Body of pancreas (tissue), 4 donors: ENCODE data around the gene CSTPP1. TPM values are rescaled to one million over a fixed set of nuclear protein-coding genes. Genes with fewer than 3 reads are reported as not detected.

Experiments
- ATAC-seq: fragments of 150-250 bp; one replicate; pipeline ENCODE4 v1.9.1; 2016
- DNase-seq, 4 donors: peaks; one replicate each; pipeline ENCODE4 v3.0.0-alpha.2; 2019
- H3K27ac ChIP-seq, 4 donors: fragments of 200-600 bp; sonication (generic); 1 replicate in 3 of 4; 2 replicates in 1 of 4; pipeline versions ENCODE4 v1.5.1 to v1.6.1; 2016 to 2019; ENCODE audit warnings: mild to moderate bottlenecking in 1 of 4, mixed read lengths in 1 of 4, moderate library complexity in 1 of 4
- H3K27me3 ChIP-seq, 2 donors: fragments of 200-600 bp; sonication (generic); one replicate each; pipeline ENCODE4 v1.6.0; 2016; ENCODE audit warnings: mild to moderate bottlenecking in 1 of 2
- H3K36me3 ChIP-seq, 2 donors: fragments of 200-600 bp; sonication (generic); replicated peaks in 1 of 2; 2 replicates each; pipeline ENCODE4 v1.5.1; 2016; ENCODE audit warnings: low read depth in 2 of 2; ENCODE audit not compliant: insufficient read depth in 1 of 2
- H3K4me1 ChIP-seq: fragments of 200-600 bp; sonication (generic); one replicate; pipeline ENCODE4 v1.6.0; 2016
- H3K4me3 ChIP-seq, 2 donors: fragments of 200-600 bp; sonication (generic); 1 replicate in 1 of 2; 2 replicates in 1 of 2; pipeline ENCODE4 v1.5.1; 2016 to 2019
- H3K9me3 ChIP-seq, 3 donors: fragments of 200-600 bp; sonication (generic); 1 replicate in 2 of 3; 2 replicates in 1 of 3; pipeline ENCODE4 v1.5.1; 2016
- POLR2A ChIP-seq, 3 donors: fragments of 450-650 bp; IDR thresholded peaks; one replicate each; pipeline ENCODE4 v1.6.1; 2016; ENCODE audit warnings: antibody characterized with exemption in 3 of 3, mild to moderate bottlenecking in 2 of 3
- WGBS, 2 donors: methylation state at CpG; one replicate each; pipeline ENCODE4 v1.1.5; 2017; 5-methylcytosine and 5-hydroxymethylcytosine counted together
- intact Hi-C: fragments of 100-400 bp; cut with DNase I; formaldehyde crosslinking; loops from one replicate; pipeline ENCODE4 v1.15.1; 2023
- total RNA-seq, 2 donors: library from RNA; depleted of rRNA; stranded (reverse); fragments of >200 nt; gene quantifications; one replicate each; pipeline ENCODE4 v1.1.0, GENCODE V29; 2016
- TF ChIP-seq, protein P1 (sequence below), 7 experiments: fragments of 450-650 bp in 4 of 7; fragments of 200-600 bp in 3 of 7; sonication (generic) in 3 of 7; IDR thresholded peaks; one replicate each; pipeline ENCODE4 v1.5.1; 2016 to 2019; ENCODE audit warnings: antibody characterized with exemption in 7 of 7

Gene CSTPP1
- total RNA-seq, 2 donors from 2014 or later, result 11.2 to 13.2 TPM

DNA sequence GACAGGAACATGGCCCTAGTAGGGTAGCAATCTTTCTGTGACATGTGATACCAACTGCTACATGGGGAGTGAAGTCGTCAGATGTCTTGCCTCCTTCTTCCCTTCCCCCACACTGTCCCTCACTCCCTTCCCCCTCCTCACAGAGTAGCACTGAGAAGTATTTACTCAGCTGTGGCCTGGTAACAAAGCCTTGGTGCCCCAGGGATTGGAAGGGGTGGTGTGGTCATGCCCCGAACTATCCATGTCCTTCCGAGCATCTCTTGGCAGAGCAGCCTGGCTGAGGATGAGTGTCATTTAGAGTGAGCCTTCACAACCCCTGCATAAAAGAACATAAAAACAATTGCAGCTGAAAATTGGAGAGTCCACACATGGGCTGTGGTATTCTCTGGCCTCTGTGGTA is 194.0 kb downstream of the CSTPP1 start:
- DNase-seq (peak; percentile 33 to 73 (median 48)), ATAC-seq (peak; percentile 62)
- Histone ChIP-seq H3K4me3 (no peak overlapping the region), H3K36me3 (no peaks in the 10 kb centered on the region), H3K9me3 (no peaks in the 10 kb centered on the region), H3K4me1 (peaks cover 75% of the 10 kb centered on the region), H3K27ac (peak overlapping the region in 3 of 4 donors; percentile 13 to 70 (median 49)), H3K27me3 (no peaks in the 10 kb centered on the region)
- 13 to 44% methylated on average over 3 of the region's 3 CpGs for WGBS, 2 donors
- intact Hi-C loops, result no loop called here
- TF ChIP-seq, protein P1, sequence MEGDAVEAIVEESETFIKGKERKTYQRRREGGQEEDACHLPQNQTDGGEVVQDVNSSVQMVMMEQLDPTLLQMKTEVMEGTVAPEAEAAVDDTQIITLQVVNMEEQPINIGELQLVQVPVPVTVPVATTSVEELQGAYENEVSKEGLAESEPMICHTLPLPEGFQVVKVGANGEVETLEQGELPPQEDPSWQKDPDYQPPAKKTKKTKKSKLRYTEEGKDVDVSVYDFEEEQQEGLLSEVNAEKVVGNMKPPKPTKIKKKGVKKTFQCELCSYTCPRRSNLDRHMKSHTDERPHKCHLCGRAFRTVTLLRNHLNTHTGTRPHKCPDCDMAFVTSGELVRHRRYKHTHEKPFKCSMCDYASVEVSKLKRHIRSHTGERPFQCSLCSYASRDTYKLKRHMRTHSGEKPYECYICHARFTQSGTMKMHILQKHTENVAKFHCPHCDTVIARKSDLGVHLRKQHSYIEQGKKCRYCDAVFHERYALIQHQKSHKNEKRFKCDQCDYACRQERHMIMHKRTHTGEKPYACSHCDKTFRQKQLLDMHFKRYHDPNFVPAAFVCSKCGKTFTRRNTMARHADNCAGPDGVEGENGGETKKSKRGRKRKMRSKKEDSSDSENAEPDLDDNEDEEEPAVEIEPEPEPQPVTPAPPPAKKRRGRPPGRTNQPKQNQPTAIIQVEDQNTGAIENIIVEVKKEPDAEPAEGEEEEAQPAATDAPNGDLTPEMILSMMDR (IDR thresholded peaks at IDR 0.05), result no peak
- TF ChIP-seq POLR2A (IDR thresholded peaks at IDR 0.05), result no peak

DNA sequence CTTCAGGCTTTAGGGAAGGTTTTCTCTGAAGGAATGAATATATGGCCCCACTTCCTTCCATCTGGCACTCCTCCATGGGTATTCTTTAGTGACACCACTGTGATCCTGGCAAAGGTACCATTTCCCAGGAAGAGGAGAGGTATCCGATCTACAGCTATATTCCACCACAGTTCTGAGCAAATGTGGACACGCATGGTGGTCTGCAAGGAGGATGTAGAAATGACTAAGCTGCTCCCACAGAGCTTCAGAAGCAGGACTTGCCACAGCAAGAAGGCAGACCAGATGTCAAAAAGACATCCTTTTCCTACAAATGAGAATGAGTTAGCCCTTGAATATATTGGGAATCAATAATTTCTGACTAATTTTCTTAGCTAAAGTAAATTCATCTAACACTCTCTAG is 194.6 kb downstream of the CSTPP1 start:
- Histone ChIP-seq H3K36me3 (no peaks in the 10 kb centered on the region), H3K4me1 (peaks cover 74% of the 10 kb centered on the region), H3K9me3 (no peaks in the 10 kb centered on the region), H3K27ac (peak overlapping the region; percentile 13 to 70 (median 41)), H3K27me3 (no peaks in the 10 kb centered on the region), H3K4me3 (no peak overlapping the region)
- intact Hi-C loops, result no loop called here
- TF ChIP-seq, protein P1 (IDR thresholded peaks at IDR 0.05), result no peak
- no peak for TF ChIP-seq POLR2A (IDR thresholded peaks at IDR 0.05)
- WGBS, 2 donors, result 93 to 100% methylated on average over 2 of the region's 2 CpGs
- DNase-seq (no peak), ATAC-seq (no peak)

DNA sequence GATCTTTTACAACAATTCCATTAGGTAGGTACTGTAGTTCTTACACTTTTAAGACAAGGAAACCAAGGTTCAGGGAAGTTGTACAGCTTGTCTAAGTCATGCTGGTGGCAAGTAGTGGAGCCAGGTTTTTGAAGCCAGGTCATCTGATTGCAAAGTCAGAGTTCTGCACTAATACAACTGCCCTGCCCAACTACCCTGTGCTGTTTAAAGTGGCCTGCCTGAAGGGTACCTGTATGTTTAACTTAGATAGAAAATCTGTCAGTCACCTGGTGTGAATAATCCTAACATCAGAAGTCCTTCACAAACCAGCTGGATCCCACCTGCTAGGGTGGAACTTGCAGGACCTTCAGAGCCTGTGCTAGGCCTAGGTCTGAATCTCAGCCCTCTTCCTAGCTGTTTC is 195.9 kb downstream of the CSTPP1 start:
- H3K4me1 ChIP-seq, result peaks cover 61% of the 10 kb centered on the region
- ATAC-seq (peak; percentile 84), DNase-seq (peak; percentile 61 to 86 (median 78))
- H3K27me3 ChIP-seq, result no peaks in the 10 kb centered on the region
- no peak overlapping the region for H3K4me3 ChIP-seq
- intact Hi-C loops, result no loop called here
- H3K9me3 ChIP-seq, result no peaks in the 10 kb centered on the region
- no peaks in the 10 kb centered on the region for H3K36me3 ChIP-seq
- TF ChIP-seq POLR2A (IDR thresholded peaks at IDR 0.05), result no peak
- TF ChIP-seq, protein P1 (IDR thresholded peaks at IDR 0.05), result no peak
- H3K27ac ChIP-seq, result peak overlapping the region in 3 of 4 donors; percentile 13 to 70 (median 43)

DNA sequence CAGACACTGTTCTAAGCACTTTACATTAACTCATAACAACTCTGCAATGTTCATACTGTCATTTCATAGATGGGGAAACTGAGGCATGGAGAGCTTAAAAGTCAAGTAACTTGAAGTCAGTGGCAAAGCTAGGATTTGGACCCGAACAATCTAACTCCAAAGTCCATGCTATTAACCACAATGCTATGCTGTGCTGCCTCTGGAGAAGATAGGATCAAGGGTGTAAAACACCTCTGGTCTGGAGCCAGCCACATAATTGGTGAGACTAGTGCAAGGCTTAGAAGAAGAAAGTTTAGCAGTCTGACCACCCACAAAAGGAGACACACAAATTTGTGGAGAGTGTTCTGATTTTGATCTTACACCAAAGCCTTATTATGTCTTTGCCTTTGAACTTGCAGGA is 196.4 kb downstream of the CSTPP1 start:
- intact Hi-C loops, result no loop called here
- Histone ChIP-seq H3K4me3 (no peak overlapping the region), H3K9me3 (no peaks in the 10 kb centered on the region), H3K27ac (peak overlapping the region in 3 of 4 donors; percentile 13 to 70 (median 43)), H3K27me3 (no peaks in the 10 kb centered on the region), H3K4me1 (peaks cover 56% of the 10 kb centered on the region), H3K36me3 (no peaks in the 10 kb centered on the region)
- ATAC-seq, result no peak
- TF ChIP-seq, protein P1 (IDR thresholded peaks at IDR 0.05), result no peak
- TF ChIP-seq POLR2A (IDR thresholded peaks at IDR 0.05), result no peak
- DNase-seq, result no peak
- WGBS, 2 donors, result 29 to 33% methylated on average over 1 of the region's 1 CpG

DNA sequence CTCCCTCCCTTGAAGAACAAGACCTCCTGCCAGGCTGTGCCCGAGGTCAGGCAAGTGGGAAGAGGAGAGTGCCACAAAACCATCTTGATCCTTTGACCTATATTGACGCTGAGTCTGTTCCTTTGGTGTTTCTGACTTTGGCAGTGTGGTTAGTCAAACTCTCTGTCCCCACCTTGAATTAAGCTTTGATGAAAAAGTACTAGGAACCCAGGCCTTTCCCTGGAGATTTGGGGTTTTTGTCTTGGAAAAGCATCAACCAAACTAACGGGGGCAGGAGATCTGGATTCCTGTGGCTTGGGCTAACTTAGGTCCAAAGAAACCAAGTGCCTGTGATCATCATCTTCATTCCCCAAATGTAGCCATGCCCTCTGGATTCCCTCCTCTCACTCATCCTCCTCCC is 199.8 kb downstream of the CSTPP1 start:
- Histone ChIP-seq H3K27ac (no peak overlapping the region), H3K9me3 (no peaks in the 10 kb centered on the region), H3K27me3 (no peaks in the 10 kb centered on the region), H3K4me1 (peaks cover 27% of the 10 kb centered on the region), H3K4me3 (no peak overlapping the region), H3K36me3 (no peaks in the 10 kb centered on the region)
- DNase-seq (no peak), ATAC-seq (no peak)
- TF ChIP-seq, protein P1 (IDR thresholded peaks at IDR 0.05), result no peak
- no peak for TF ChIP-seq POLR2A (IDR thresholded peaks at IDR 0.05)
- WGBS, 2 donors, result 85 to 88% methylated on average over 2 to 3 of the region's 3 CpGs
- intact Hi-C loops, result no loop called here
